Measurements from ENCODE around the gene OVOL1.

- TF ChIP-seq EZH2 (IDR thresholded peaks at IDR 0.05; ENCODE audit: low read depth) (no peak), CTCF (conservative IDR thresholded peaks at IDR 0.05) (no peak; the same call in 1 of the 2 replicates)
Measured at GRCh38 chr11:65781152-65781961, 5.5 kb upstream of the OVOL1 start.
